SK-N-SH (cell line): ENCODE measurements around the gene FAM151A. TPM values are rescaled to one million over a fixed set of nuclear protein-coding genes. Genes with fewer than 3 reads are reported as not detected.

Experiments used
- CTCF ChIA-PET: fragments of 300-600, 350-600 bp; formaldehyde crosslinking; extraction: SDS; loops from one replicate; lab custom pipeline; 2021; lab: Yijun Ruan, JAX
- POLR2A ChIA-PET: fragments of 350-600 bp; sonication (Branson Sonifier 250); formaldehyde crosslinking; extraction: SDS; loops from one replicate; lab custom pipeline; 2020; ENCODE audit warnings: antibody characterized with exemption, inconsistent platforms; lab: Yijun Ruan, JAX
- DNase-seq: peaks from one replicate; pipeline ENCODE4 v3.0.0; 2012
- H2AFZ ChIP-seq: fragments of 200-600 bp; sonication (generic); 2 replicates; pipeline ENCODE4 v1.8.1; 2016; ENCODE audit warnings: antibody characterized with exemption, mild to moderate bottlenecking, low read depth
- H3F3A ChIP-seq: fragments of 200-600 bp; sonication (generic); replicated peaks from 2 replicates; pipeline ENCODE3; 2016; ENCODE audit warnings: antibody characterized with exemption, mild to moderate bottlenecking; ENCODE audit not compliant: insufficient read depth
- H3K27ac ChIP-seq, 2 experiments: fragments of 200-500 bp in 1 of 2; fragments of 200-600 bp in 1 of 2; sonication (Bioruptor generic) in 1 of 2; sonication (generic), shearing (Covaris generic) in 1 of 2; 2 replicates each; pipeline versions ENCODE4 v1.5.1 to v1.6.1; 2014 to 2016; ENCODE audit warnings: low read depth in 2 of 2, inconsistent platforms in 1 of 2, low read length in 1 of 2, mild to moderate bottlenecking in 1 of 2, mixed read lengths in 1 of 2
- H3K27me3 ChIP-seq: fragments of 200-600 bp; sonication (generic), shearing (Covaris generic); 2 replicates; pipeline ENCODE4 v1.6.1; 2016; ENCODE audit warnings: mixed run types; ENCODE audit not compliant: insufficient read depth
- H3K36me3 ChIP-seq, 2 experiments: fragments of 200-500 bp in 1 of 2; fragments of 200-600 bp in 1 of 2; sonication (Bioruptor generic) in 1 of 2; sonication (generic) in 1 of 2; replicated peaks in 1 of 2; 2 replicates each; pipeline versions ENCODE3 to v1.5.1; 2014 to 2016; ENCODE audit warnings: low read length in 1 of 2, mild to moderate bottlenecking in 1 of 2; ENCODE audit not compliant: insufficient read depth in 2 of 2, control insufficient read depth in 1 of 2
- H3K4me1 ChIP-seq, 2 experiments: fragments of 200-500 bp in 1 of 2; fragments of 200-600 bp in 1 of 2; sonication (Bioruptor generic) in 1 of 2; sonication (generic), shearing (Covaris generic) in 1 of 2; 2 replicates each; pipeline versions ENCODE4 v1.5.1 to v1.6.1; 2014 to 2016; ENCODE audit warnings: low read depth in 1 of 2, low read length in 1 of 2, mixed run types in 1 of 2; ENCODE audit not compliant: insufficient read depth in 2 of 2, control insufficient read depth in 1 of 2
- H3K4me2 ChIP-seq: fragments of 200-600 bp; sonication (generic), shearing (Covaris generic); 2 replicates; pipeline ENCODE4 v1.6.1; 2017; ENCODE audit warnings: mixed run types
- H3K4me3 ChIP-seq, 2 experiments: fragments of 200-500 bp in 1 of 2; fragments of 200-600 bp in 1 of 2; sonication (Bioruptor generic) in 1 of 2; sonication (generic), shearing (Covaris generic) in 1 of 2; 2 replicates each; pipeline versions ENCODE4 v1.5.1 to v1.8.1; 2014 to 2016; ENCODE audit warnings: low read depth in 2 of 2, inconsistent platforms in 1 of 2, low read length in 1 of 2, mild to moderate bottlenecking in 1 of 2, mixed read lengths in 1 of 2, moderate library complexity in 1 of 2
- H3K79me2 ChIP-seq: fragments of 200-600 bp; sonication (generic); 2 replicates; pipeline ENCODE4 v1.8.1; 2017; ENCODE audit warnings: mild to moderate bottlenecking; ENCODE audit not compliant: insufficient read depth
- H3K9ac ChIP-seq: fragments of 200-600 bp; sonication (generic); 2 replicates; pipeline ENCODE4 v1.6.1; 2017; ENCODE audit warnings: mixed run types
- H3K9me2 ChIP-seq: fragments of 200-600 bp; sonication (generic); 2 replicates; pipeline ENCODE4 v1.6.1; 2017; ENCODE audit warnings: mixed run types
- H3K9me3 ChIP-seq: fragments of 200-600 bp; sonication (generic); 2 replicates; pipeline ENCODE4 v1.6.1; 2017; ENCODE audit warnings: mixed run types, mild to moderate bottlenecking, moderate library complexity
- H4K20me1 ChIP-seq: fragments of 200-600 bp; sonication (generic); 2 replicates; pipeline ENCODE4 v1.6.1; 2017; ENCODE audit warnings: mild to moderate bottlenecking, mixed run types; ENCODE audit not compliant: insufficient read depth
- CHD2 ChIP-seq: fragments of 150-350 bp; IDR thresholded peaks from 2 replicates; pipeline ENCODE4 v1.6.1; 2018; ENCODE audit warnings: low read length; ENCODE audit not compliant: partially characterized antibody
- ELF1 ChIP-seq: IDR thresholded peaks from 2 replicates; pipeline ENCODE4 v1.4.0; 2012
- EP300 ChIP-seq, 2 experiments: IDR thresholded peaks; 2 replicates each; pipeline versions ENCODE4 v1.4.0 to v1.6.1; 2012; ENCODE audit warnings: borderline replicate concordance in 1 of 2, low read depth in 1 of 2, low read length in 1 of 2
- EZH2phosphoT487 ChIP-seq: fragments of 200-600 bp; sonication (generic); IDR thresholded peaks from 2 replicates; pipeline ENCODE4 v1.6.1; 2017; ENCODE audit warnings: low read depth, mixed run types, mild to moderate bottlenecking, antibody characterized with exemption, moderate library complexity, borderline replicate concordance
- FOXJ3 ChIP-seq: sonication (generic); formaldehyde crosslinking; IDR thresholded peaks from 2 replicates; pipeline ENCODE4 v1.5.1; 2020; ENCODE audit warnings: mild to moderate bottlenecking, missing genetic modification reagents
- FOXM1 ChIP-seq: IDR thresholded peaks from 2 replicates; pipeline ENCODE4 v1.4.0; 2012; ENCODE audit warnings: low read depth, mild to moderate bottlenecking
- GABPA ChIP-seq: IDR thresholded peaks from 2 replicates; pipeline ENCODE4 v1.4.0; 2012; ENCODE audit warnings: low read depth, mild to moderate bottlenecking
- GATA2 ChIP-seq: sonication (generic); formaldehyde crosslinking; IDR thresholded peaks from 2 replicates; pipeline ENCODE4 v1.5.0; 2020; ENCODE audit warnings: mild to moderate bottlenecking, missing genetic modification reagents
- MEF2A ChIP-seq: IDR thresholded peaks from 2 replicates; pipeline ENCODE4 v1.4.0; 2012; ENCODE audit warnings: low read depth, borderline replicate concordance
- NRF1 ChIP-seq: IDR thresholded peaks from 2 replicates; pipeline ENCODE4 v1.6.1; 2012; ENCODE audit warnings: low read depth, mild to moderate bottlenecking, low read length
- POLR2AphosphoS5 ChIP-seq: IDR thresholded peaks from 2 replicates; pipeline ENCODE4 v1.6.1; 2012; ENCODE audit warnings: low read depth, low read length
- RAD21 ChIP-seq: IDR thresholded peaks from 2 replicates; pipeline ENCODE4 v1.6.1; 2012; ENCODE audit warnings: mild to moderate bottlenecking, low read length
- RFX5 ChIP-seq: IDR thresholded peaks from 2 replicates; pipeline ENCODE4 v1.6.1; 2012; ENCODE audit warnings: mild to moderate bottlenecking, improper control_type of control experiment, low read length
- RXRA ChIP-seq: IDR thresholded peaks from 2 replicates; pipeline ENCODE4 v1.4.0; 2012; ENCODE audit warnings: low read depth, mild to moderate bottlenecking, borderline replicate concordance
- SIN3A ChIP-seq: IDR thresholded peaks from 2 replicates; pipeline ENCODE4 v1.6.1; 2012; ENCODE audit warnings: low read depth, mild to moderate bottlenecking, low read length, moderate library complexity, borderline replicate concordance
- SMC3 ChIP-seq: IDR thresholded peaks from 2 replicates; pipeline ENCODE4 v1.6.1; 2012; ENCODE audit warnings: low read depth, low read length, improper control_type of control experiment
- TAF1 ChIP-seq: IDR thresholded peaks from 2 replicates; pipeline ENCODE4 v1.6.1; 2012; ENCODE audit warnings: low read depth, mild to moderate bottlenecking, low read length, moderate library complexity, borderline replicate concordance
- TCF12 ChIP-seq: IDR thresholded peaks from 2 replicates; pipeline ENCODE4 v1.4.0; 2012
- TEAD4 ChIP-seq: IDR thresholded peaks from 2 replicates; pipeline ENCODE4 v1.4.0; 2012; ENCODE audit warnings: mild to moderate bottlenecking, borderline replicate concordance; ENCODE audit not compliant: insufficient read depth
- USF1 ChIP-seq: IDR thresholded peaks from 2 replicates; pipeline ENCODE4 v1.4.0; 2012; ENCODE audit warnings: low read depth, borderline replicate concordance
- USF2 ChIP-seq: fragments of 150-350 bp; IDR thresholded peaks from 2 replicates; pipeline ENCODE4 v1.6.1; 2017; ENCODE audit warnings: antibody characterized with exemption, low read length, low read depth, borderline replicate concordance
- YY1 ChIP-seq: IDR thresholded peaks from 2 replicates; pipeline ENCODE4 v1.4.0; 2012; ENCODE audit warnings: low read depth, mild to moderate bottlenecking
- ZBTB33 ChIP-seq: IDR thresholded peaks from 2 replicates; pipeline ENCODE4 v1.4.0; 2012; ENCODE audit warnings: low read depth, borderline replicate concordance
- WGBS: methylation state at CpG from one replicate; pipeline ENCODE4 v1.1.6; 2017; ENCODE audit warnings: low lambda C conversion rate; 5-methylcytosine and 5-hydroxymethylcytosine counted together
- polyA plus RNA-seq, 3 experiments: library from polyadenylated mRNA; depleted of rRNA; stranded (reverse); fragments of >200 nt; gene quantifications; 2 replicates each; pipeline ENCODE4 v1.2.3, GENCODE V29; 2012

Gene FAM151A
- polyA plus RNA-seq, 1 of the 3 experiments (the other 2 are of a cell fraction), result not detected

- 67% methylated on average over 2 of the region's 2 CpGs for WGBS
- H3K9me3 ChIP-seq, result no peaks in the 10 kb centered on the region
- H3K79me2 ChIP-seq, result no peaks in the 10 kb centered on the region
- H3K36me3 ChIP-seq, result no peaks in the 10 kb centered on the region
- no peak overlapping the region for H3K4me2 ChIP-seq
- no peaks in the 10 kb centered on the region; the same call in 1 of the 2 replicates for H3K27me3 ChIP-seq
- no peak for DNase-seq
- POLR2A ChIA-PET, result no interaction called here
- H3K4me1 ChIP-seq, result no peaks in the 10 kb centered on the region
- CTCF ChIA-PET, result interaction anchor here (0.6 to 0.8 kb wide), 2 partner anchors 18 to 287 kb away, joined by 3 read pairs; no protein-coding TSS in a partner anchor
- no peak for TF ChIP-seq USF2
- TF ChIP-seq YY1, result no peak
- no peak for TF ChIP-seq MEF2A
- no peak for TF ChIP-seq CHD2
- TF ChIP-seq USF1, result no peak
- TF ChIP-seq ELF1, result no peak
- no peak for TF ChIP-seq POLR2AphosphoS5
- no peak for TF ChIP-seq TEAD4
- TF ChIP-seq FOXJ3, result no peak
- no peak for TF ChIP-seq SIN3A
- no peak for TF ChIP-seq GABPA
- TF ChIP-seq NRF1, result no peak
- TF ChIP-seq EP300 (IDR thresholded peaks at IDR 0.05; ENCODE audit: borderline replicate concordance in 1 of 2, low read depth in 1 of 2, low read length in 1 of 2), result no peak
- no peak for TF ChIP-seq SMC3
- no peak for TF ChIP-seq RFX5
- TF ChIP-seq EZH2phosphoT487, result no peak
- TF ChIP-seq GATA2 (CRISPR knock-in tag), result no peak
- no peak for TF ChIP-seq TAF1
- no peaks in the 10 kb centered on the region for H3K9me2 ChIP-seq
- H4K20me1 ChIP-seq, result no peaks in the 10 kb centered on the region
- H3K9ac ChIP-seq, result no peak overlapping the region
- H3K4me3 ChIP-seq, result no peak overlapping the region
- H3K27ac ChIP-seq, result no peak overlapping the region
- H2AFZ ChIP-seq, result no peak overlapping the region
- no peaks in the 10 kb centered on the region for H3F3A ChIP-seq
Measured at GRCh38 chr1:54668567-54668966, 45.2 kb upstream of the FAM151A start.

- Histone ChIP-seq H3K9me2 (no peaks in the 10 kb centered on the region), H3K4me1 (no peaks in the 10 kb centered on the region), H2AFZ (no peak overlapping the region), H3K27ac (no peak overlapping the region), H3K27me3 (no peaks in the 10 kb centered on the region), H3K9ac (no peak overlapping the region), H3K4me2 (no peak overlapping the region), H3K79me2 (no peaks in the 10 kb centered on the region), H4K20me1 (no peaks in the 10 kb centered on the region), H3K9me3 (no peaks in the 10 kb centered on the region), H3F3A (no peaks in the 10 kb centered on the region), H3K4me3 (no peak overlapping the region), H3K36me3 (no peaks in the 10 kb centered on the region)
- ChIA-PET CTCF (interaction anchor here (0.8 kb wide), 1 partner anchor 18 kb away, joined by 3 read pairs; no protein-coding TSS in a partner anchor), POLR2A (no interaction called here)
- TF ChIP-seq SIN3A (no peak), USF2 (no peak), TCF12 (no peak), RAD21 (no peak), ZBTB33 (no peak), USF1 (no peak), SMC3 (no peak), MEF2A (no peak), RXRA (no peak), RFX5 (no peak), FOXM1 (no peak), EP300 (IDR thresholded peaks at IDR 0.05; ENCODE audit: borderline replicate concordance in 1 of 2, low read depth in 1 of 2, low read length in 1 of 2) (no peak), TEAD4 (no peak)
- DNase-seq, result no peak
- WGBS, result 57% methylated on average over 2 of the region's 2 CpGs
Measured at GRCh38 chr1:54667797-54668196, 44.5 kb upstream of the FAM151A start.
